Activated CD8-positive, alpha-beta T cell treated with anti-CD3 and anti-CD28 coated beads, Interleukin-2, amount 10 ng/mL, durations not matched to agents 7 days and 5 days (primary cell): ENCODE data around the gene UBR3. TPM values are rescaled to one million over a fixed set of nuclear protein-coding genes. Genes with fewer than 3 reads are reported as not detected.

Experiments
- ATAC-seq: fragments of 150-1000 bp; cut with Tn5 transposase; one replicate; pipeline ENCODE4 v1.10.0; 2021; ENCODE audit warnings: moderate library complexity
- CTCF ChIA-PET: fragments of 350-600 bp; sonication (Branson Sonifier 250); formaldehyde crosslinking; loops from one replicate; lab custom pipeline; 2021; ENCODE audit warnings: antibody characterized with exemption; lab: Charles Lee
- POLR2A ChIA-PET: fragments of 350-600 bp; sonication (Branson Sonifier 250); formaldehyde crosslinking; loops from one replicate; lab custom pipeline; 2021; ENCODE audit warnings: antibody characterized with exemption; lab: Charles Lee
- DNase-seq: peaks from one replicate; pipeline ENCODE4 v3.0.0-alpha.2; 2020
- H3K27ac Mint-ChIP-seq: one replicate; pipeline ENCODE4 v1.8.0; 2021; ENCODE audit warnings: mild to moderate bottlenecking, mixed read lengths
- H3K27me3 Mint-ChIP-seq: one replicate; pipeline ENCODE4 v1.8.0; 2021; ENCODE audit warnings: low read depth, mixed read lengths
- H3K36me3 Mint-ChIP-seq: one replicate; pipeline ENCODE4 v1.8.0; 2021; ENCODE audit warnings: low read depth, mixed read lengths
- H3K4me1 Mint-ChIP-seq: one replicate; pipeline ENCODE4 v1.8.0; 2021; ENCODE audit warnings: low read depth, mixed read lengths
- H3K4me3 Mint-ChIP-seq: one replicate; pipeline ENCODE4 v1.8.0; 2021; ENCODE audit warnings: mild to moderate bottlenecking, mixed read lengths
- H3K9me3 Mint-ChIP-seq: one replicate; pipeline ENCODE4 v1.8.0; 2022; ENCODE audit warnings: mixed read lengths; ENCODE audit not compliant: insufficient read depth
- total RNA-seq, 2 experiments: library from RNA; stranded (reverse); gene quantifications; one replicate each; pipeline ENCODE4 v1.2.3, GENCODE V29; 2021

UBR3 gene
- total RNA-seq, 2 experiments from 2014 or later: 20.8 to 21.5 TPM

- no peaks in the 10 kb centered on the region for H3K4me1 Mint-ChIP-seq
- ChIA-PET POLR2A (no interaction called here), CTCF (no interaction called here)
- no peak overlapping the region for H3K27ac Mint-ChIP-seq
- ATAC-seq: no peak
- H3K9me3 Mint-ChIP-seq: no peaks in the 10 kb centered on the region
- DNase-seq: no peak
- no peak overlapping the region for H3K4me3 Mint-ChIP-seq
- no peaks in the 10 kb centered on the region for H3K36me3 Mint-ChIP-seq
- no peaks in the 10 kb centered on the region for H3K27me3 Mint-ChIP-seq
Measured at GRCh38 chr2:170012773-170013172, 185.5 kb downstream of the UBR3 start.

GRCh38 chr2:170013802-170014551 is 186.7 kb downstream of the UBR3 start:
- no peaks in the 10 kb centered on the region for H3K9me3 Mint-ChIP-seq
- CTCF ChIA-PET: no interaction called here
- H3K27me3 Mint-ChIP-seq: no peaks in the 10 kb centered on the region

GRCh38 chr2:170014769-170015168 is 187.5 kb downstream of the UBR3 start:
- Mint-ChIP-seq H3K9me3 (no peaks in the 10 kb centered on the region), H3K4me3 (no peak overlapping the region), H3K4me1 (no peaks in the 10 kb centered on the region), H3K27me3 (no peaks in the 10 kb centered on the region), H3K27ac (no peak overlapping the region), H3K36me3 (no peaks in the 10 kb centered on the region)
- DNase-seq (no peak), ATAC-seq (no peak)
- CTCF ChIA-PET: no interaction called here
- POLR2A ChIA-PET: no interaction called here

More at GRCh38 chr2:170013802-170014551, 186.7 kb downstream of the UBR3 start:
- DNase-seq (no peak), ATAC-seq (no peak)
- no peak overlapping the region for H3K27ac Mint-ChIP-seq
- H3K36me3 Mint-ChIP-seq: no peaks in the 10 kb centered on the region
- H3K4me3 Mint-ChIP-seq: no peak overlapping the region
- no peaks in the 10 kb centered on the region for H3K4me1 Mint-ChIP-seq
- POLR2A ChIA-PET: no interaction called here

GRCh38 chr2:170017860-170018532 is 190.7 kb downstream of the UBR3 start:
- CTCF ChIA-PET: no interaction called here
- Mint-ChIP-seq H3K9me3 (no peaks in the 10 kb centered on the region), H3K27me3 (no peaks in the 10 kb centered on the region), H3K4me1 (no peaks in the 10 kb centered on the region), H3K4me3 (no peak overlapping the region), H3K36me3 (peaks cover 3% of the 10 kb centered on the region), H3K27ac (no peak overlapping the region)
- ATAC-seq (no peak), DNase-seq (no peak)
- POLR2A ChIA-PET: no interaction called here

GRCh38 chr2:170019060-170019805 is 192.0 kb downstream of the UBR3 start:
- ATAC-seq (no peak), DNase-seq (no peak)
- CTCF ChIA-PET: no interaction called here
- H3K9me3 Mint-ChIP-seq: no peaks in the 10 kb centered on the region
- H3K4me3 Mint-ChIP-seq: no peak overlapping the region
- no peaks in the 10 kb centered on the region for H3K4me1 Mint-ChIP-seq
- no peaks in the 10 kb centered on the region for H3K27me3 Mint-ChIP-seq
- H3K27ac Mint-ChIP-seq: no peak overlapping the region
- peaks cover 3% of the 10 kb centered on the region for H3K36me3 Mint-ChIP-seq
- POLR2A ChIA-PET: no interaction called here

- CTCF ChIA-PET: interaction anchor here (0.8 kb wide), 1 partner anchor 12 kb away, joined by 3 read pairs; no protein-coding TSS in a partner anchor
- POLR2A ChIA-PET: no interaction called here
Measured at GRCh38 chr2:170020777-170021176, 193.5 kb downstream of the UBR3 start.

GRCh38 chr2:170022692-170023091 is 195.4 kb downstream of the UBR3 start:
- CTCF ChIA-PET: no interaction called here

More at GRCh38 chr2:170020777-170021176, 193.5 kb downstream of the UBR3 start:
- Mint-ChIP-seq H3K9me3 (no peaks in the 10 kb centered on the region), H3K27me3 (no peaks in the 10 kb centered on the region), H3K27ac (no peak overlapping the region), H3K4me3 (no peak overlapping the region), H3K4me1 (no peaks in the 10 kb centered on the region), H3K36me3 (peaks cover 3% of the 10 kb centered on the region)
- no peak for ATAC-seq
- DNase-seq: no peak

GRCh38 chr2:170024721-170025120 is 197.5 kb downstream of the UBR3 start:
- POLR2A ChIA-PET: no interaction called here
- H3K4me3 Mint-ChIP-seq: no peak overlapping the region
- CTCF ChIA-PET: no interaction called here

More at GRCh38 chr2:170022692-170023091, 195.4 kb downstream of the UBR3 start:
- Mint-ChIP-seq H3K27ac (no peak overlapping the region), H3K4me3 (no peak overlapping the region), H3K27me3 (no peaks in the 10 kb centered on the region), H3K4me1 (no peaks in the 10 kb centered on the region), H3K36me3 (peaks cover 3% of the 10 kb centered on the region), H3K9me3 (no peaks in the 10 kb centered on the region)
- POLR2A ChIA-PET: no interaction called here
- ATAC-seq (no peak), DNase-seq (no peak)

GRCh38 chr2:170025223-170025622 is 198.0 kb downstream of the UBR3 start:
- ChIA-PET CTCF (no interaction called here), POLR2A (no interaction called here)
- H3K27ac Mint-ChIP-seq: no peak overlapping the region
- ATAC-seq (no peak), DNase-seq (no peak)
- H3K9me3 Mint-ChIP-seq: no peaks in the 10 kb centered on the region
- peaks cover 6% of the 10 kb centered on the region for H3K36me3 Mint-ChIP-seq
- H3K4me3 Mint-ChIP-seq: no peak overlapping the region
- no peaks in the 10 kb centered on the region for H3K4me1 Mint-ChIP-seq
- H3K27me3 Mint-ChIP-seq: no peaks in the 10 kb centered on the region

More at GRCh38 chr2:170024721-170025120, 197.5 kb downstream of the UBR3 start:
- Mint-ChIP-seq H3K4me1 (no peaks in the 10 kb centered on the region), H3K27me3 (no peaks in the 10 kb centered on the region), H3K36me3 (peaks cover 3% of the 10 kb centered on the region), H3K27ac (no peak overlapping the region), H3K9me3 (no peaks in the 10 kb centered on the region)
- DNase-seq: no peak
- no peak for ATAC-seq

- ATAC-seq (no peak), DNase-seq (no peak)
- ChIA-PET POLR2A (no interaction called here), CTCF (no interaction called here)
- H3K36me3 Mint-ChIP-seq: peaks cover 11% of the 10 kb centered on the region
- H3K4me1 Mint-ChIP-seq: no peaks in the 10 kb centered on the region
- H3K27ac Mint-ChIP-seq: no peak overlapping the region
- no peaks in the 10 kb centered on the region for H3K9me3 Mint-ChIP-seq
- H3K27me3 Mint-ChIP-seq: no peaks in the 10 kb centered on the region
- H3K4me3 Mint-ChIP-seq: no peak overlapping the region
Measured at GRCh38 chr2:170026361-170026760, 199.1 kb downstream of the UBR3 start.

GRCh38 chr2:170029551-170029950 is 202.3 kb downstream of the UBR3 start:
- H3K9me3 Mint-ChIP-seq: no peaks in the 10 kb centered on the region
- no peak overlapping the region for H3K4me3 Mint-ChIP-seq
- DNase-seq: no peak
- POLR2A ChIA-PET: no interaction called here
- no peak overlapping the region for H3K27ac Mint-ChIP-seq
- no peaks in the 10 kb centered on the region for H3K27me3 Mint-ChIP-seq
- peaks cover 13% of the 10 kb centered on the region for H3K36me3 Mint-ChIP-seq
- CTCF ChIA-PET: no interaction called here
- ATAC-seq: no peak
- H3K4me1 Mint-ChIP-seq: no peaks in the 10 kb centered on the region

- no peak overlapping the region for H3K4me3 Mint-ChIP-seq
- H3K9me3 Mint-ChIP-seq: no peaks in the 10 kb centered on the region
- CTCF ChIA-PET: no interaction called here
- ATAC-seq: no peak
- no peaks in the 10 kb centered on the region for H3K27me3 Mint-ChIP-seq
- DNase-seq: no peak
- no peak overlapping the region for H3K27ac Mint-ChIP-seq
- peaks cover 13% of the 10 kb centered on the region for H3K36me3 Mint-ChIP-seq
- POLR2A ChIA-PET: no interaction called here
- no peaks in the 10 kb centered on the region for H3K4me1 Mint-ChIP-seq
Measured at GRCh38 chr2:170030040-170030439, 202.8 kb downstream of the UBR3 start.
